Progenitor cell of endocrine pancreas (in vitro differentiated cells): ENCODE measurements around the gene RPS15A. TPM values are rescaled to one million over a fixed set of nuclear protein-coding genes. Genes with fewer than 3 reads are reported as not detected.
"Not testable (repeated sequence)": the region's sequence is repeated elsewhere in the genome, so short reads cannot be mapped to it uniquely, and the experiment has no call there.

ENCODE experiments used
- DNase-seq: peaks from one replicate; pipeline ENCODE4 v3.0.0; 2021; ENCODE audit warnings: low spot score; ENCODE audit not compliant: unreplicated experiment
- H3K27ac Mint-ChIP-seq: 2 replicates; pipeline ENCODE4 v1.8.0; 2021; ENCODE audit warnings: mild to moderate bottlenecking, moderate library complexity, mixed read lengths
- H3K27me3 Mint-ChIP-seq: 2 replicates; pipeline ENCODE4 v1.8.0; 2021; ENCODE audit warnings: mixed read lengths
- H3K36me3 Mint-ChIP-seq: 2 replicates; pipeline ENCODE4 v1.8.0; 2022; ENCODE audit warnings: mixed read lengths; ENCODE audit not compliant: insufficient read depth
- H3K4me1 Mint-ChIP-seq: 2 replicates; pipeline ENCODE4 v1.8.0; 2021; ENCODE audit warnings: low read depth, mixed read lengths
- H3K4me3 Mint-ChIP-seq: 2 replicates; pipeline ENCODE4 v1.8.0; 2021; ENCODE audit warnings: low read depth, mild to moderate bottlenecking, moderate library complexity, mixed read lengths
- H3K9me3 Mint-ChIP-seq: 2 replicates; pipeline ENCODE4 v1.8.0; 2021; ENCODE audit warnings: low read depth, mixed read lengths
- CTCF ChIP-seq: fragments of 200-600 bp; sonication (generic); IDR thresholded peaks from one replicate; pipeline ENCODE4 v1.5.0; 2021; ENCODE audit warnings: antibody characterized with exemption, mild to moderate bottlenecking; ENCODE audit not compliant: unreplicated experiment
- total RNA-seq: library from RNA; stranded (reverse); gene quantifications from 2 replicates; pipeline ENCODE4 v1.2.1, GENCODE V29; 2021

The RPS15A gene
- total RNA-seq, 1 donor from 2014 or later: 1,546 TPM

GRCh38 chr16:18770336-18770962, 19.7 kb downstream of the RPS15A start:
- not testable (repeated sequence) for H3K27me3 Mint-ChIP-seq, DNase-seq, H3K9me3 Mint-ChIP-seq, H3K4me1 Mint-ChIP-seq, H3K27ac Mint-ChIP-seq, H3K36me3 Mint-ChIP-seq, H3K4me3 Mint-ChIP-seq

- not testable (repeated sequence) for DNase-seq, H3K27ac Mint-ChIP-seq, H3K27me3 Mint-ChIP-seq, H3K36me3 Mint-ChIP-seq, H3K9me3 Mint-ChIP-seq, H3K4me3 Mint-ChIP-seq, H3K4me1 Mint-ChIP-seq
These were observed 22.9 kb downstream of the RPS15A start for GRCh38 chr16:18767217-18767616.

GRCh38 chr16:18762713-18763112, 27.4 kb downstream of the RPS15A start:
- not testable (repeated sequence) for H3K4me1 Mint-ChIP-seq, H3K27ac Mint-ChIP-seq, H3K9me3 Mint-ChIP-seq, H3K36me3 Mint-ChIP-seq, H3K4me3 Mint-ChIP-seq, DNase-seq, H3K27me3 Mint-ChIP-seq

GRCh38 chr16:18759598-18760520, 30.3 kb downstream of the RPS15A start:
- H3K27me3 Mint-ChIP-seq, H3K4me1 Mint-ChIP-seq, H3K9me3 Mint-ChIP-seq, H3K36me3 Mint-ChIP-seq, H3K27ac Mint-ChIP-seq, H3K4me3 Mint-ChIP-seq: not testable (repeated sequence)
- peak; percentile 33 for DNase-seq
- peak; percentile 67 for TF ChIP-seq CTCF

GRCh38 chr16:18757960-18758660, 32.0 kb downstream of the RPS15A start:
- H3K27me3 Mint-ChIP-seq, H3K27ac Mint-ChIP-seq, H3K4me3 Mint-ChIP-seq, H3K9me3 Mint-ChIP-seq, H3K4me1 Mint-ChIP-seq, DNase-seq, H3K36me3 Mint-ChIP-seq: not testable (repeated sequence)

- not testable (repeated sequence) for H3K4me3 Mint-ChIP-seq
These were observed 33.5 kb downstream of the RPS15A start for GRCh38 chr16:18756639-18757038.

GRCh38 chr16:18742870-18743269, 47.3 kb downstream of the RPS15A start:
- not testable (repeated sequence) for DNase-seq, H3K4me1 Mint-ChIP-seq, H3K36me3 Mint-ChIP-seq, H3K9me3 Mint-ChIP-seq, H3K4me3 Mint-ChIP-seq, H3K27ac Mint-ChIP-seq, H3K27me3 Mint-ChIP-seq

More at GRCh38 chr16:18756639-18757038, 33.5 kb downstream of the RPS15A start:
- DNase-seq, H3K27ac Mint-ChIP-seq, H3K36me3 Mint-ChIP-seq, H3K27me3 Mint-ChIP-seq, H3K9me3 Mint-ChIP-seq, H3K4me1 Mint-ChIP-seq: not testable (repeated sequence)

GRCh38 chr16:18740027-18740426, 50.1 kb downstream of the RPS15A start:
- H3K9me3 Mint-ChIP-seq, H3K4me3 Mint-ChIP-seq, DNase-seq, H3K27ac Mint-ChIP-seq, H3K4me1 Mint-ChIP-seq, H3K27me3 Mint-ChIP-seq, H3K36me3 Mint-ChIP-seq: not testable (repeated sequence)

GRCh38 chr16:18738768-18739167, 51.4 kb downstream of the RPS15A start:
- H3K27me3 Mint-ChIP-seq, H3K36me3 Mint-ChIP-seq: not testable (repeated sequence)

GRCh38 chr16:18734279-18734678, 55.9 kb downstream of the RPS15A start:
- not testable (repeated sequence) for H3K36me3 Mint-ChIP-seq, DNase-seq

More at GRCh38 chr16:18738768-18739167, 51.4 kb downstream of the RPS15A start:
- H3K4me1 Mint-ChIP-seq, H3K9me3 Mint-ChIP-seq, DNase-seq, H3K4me3 Mint-ChIP-seq, H3K27ac Mint-ChIP-seq: not testable (repeated sequence)

More at GRCh38 chr16:18734279-18734678, 55.9 kb downstream of the RPS15A start:
- not testable (repeated sequence) for H3K9me3 Mint-ChIP-seq, H3K27me3 Mint-ChIP-seq, H3K4me1 Mint-ChIP-seq, H3K4me3 Mint-ChIP-seq, H3K27ac Mint-ChIP-seq
